Measurements from ENCODE around the gene MECR.

DNA sequence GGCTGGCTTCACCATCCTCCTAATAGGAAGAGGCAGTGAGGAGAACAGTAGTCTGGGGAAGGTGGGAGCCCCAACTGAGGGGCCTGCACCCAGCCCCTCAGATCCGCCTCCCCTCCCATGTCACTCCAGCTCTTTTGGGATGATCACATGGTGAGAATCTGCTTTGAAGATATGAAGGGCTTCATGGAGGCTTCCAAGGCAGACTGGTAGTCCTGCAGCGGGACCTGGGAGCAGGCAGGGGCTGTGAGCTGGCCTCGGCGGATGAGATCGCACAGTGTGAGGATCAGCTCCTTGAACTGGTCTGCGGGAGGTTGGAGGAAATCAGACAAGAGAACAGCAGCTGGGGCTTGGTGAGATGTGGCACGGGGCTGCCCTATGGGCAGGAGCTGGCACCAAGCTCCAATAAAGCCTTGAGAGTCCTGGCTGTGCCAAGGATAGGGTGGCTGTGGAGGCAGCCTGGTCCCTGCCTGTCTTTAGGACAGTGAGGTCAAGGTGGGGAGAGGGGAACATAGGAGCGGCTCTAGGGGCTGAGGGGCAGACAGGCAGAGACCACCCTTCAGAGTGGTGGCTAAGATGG, 36.8 kb downstream of the MECR start:
- TF ChIP-seq, protein P1, sequence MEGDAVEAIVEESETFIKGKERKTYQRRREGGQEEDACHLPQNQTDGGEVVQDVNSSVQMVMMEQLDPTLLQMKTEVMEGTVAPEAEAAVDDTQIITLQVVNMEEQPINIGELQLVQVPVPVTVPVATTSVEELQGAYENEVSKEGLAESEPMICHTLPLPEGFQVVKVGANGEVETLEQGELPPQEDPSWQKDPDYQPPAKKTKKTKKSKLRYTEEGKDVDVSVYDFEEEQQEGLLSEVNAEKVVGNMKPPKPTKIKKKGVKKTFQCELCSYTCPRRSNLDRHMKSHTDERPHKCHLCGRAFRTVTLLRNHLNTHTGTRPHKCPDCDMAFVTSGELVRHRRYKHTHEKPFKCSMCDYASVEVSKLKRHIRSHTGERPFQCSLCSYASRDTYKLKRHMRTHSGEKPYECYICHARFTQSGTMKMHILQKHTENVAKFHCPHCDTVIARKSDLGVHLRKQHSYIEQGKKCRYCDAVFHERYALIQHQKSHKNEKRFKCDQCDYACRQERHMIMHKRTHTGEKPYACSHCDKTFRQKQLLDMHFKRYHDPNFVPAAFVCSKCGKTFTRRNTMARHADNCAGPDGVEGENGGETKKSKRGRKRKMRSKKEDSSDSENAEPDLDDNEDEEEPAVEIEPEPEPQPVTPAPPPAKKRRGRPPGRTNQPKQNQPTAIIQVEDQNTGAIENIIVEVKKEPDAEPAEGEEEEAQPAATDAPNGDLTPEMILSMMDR (IDR thresholded peaks at IDR 0.05; ENCODE audit: low read depth, low read length) = no peak
- no peak for TF ChIP-seq EZH2phosphoT487 (IDR thresholded peaks at IDR 0.05; ENCODE audit: low read depth)

Data from OCI-LY3 (cell line).